H1 (cell line): Measurements from ENCODE around the gene WDR90. TPM values are rescaled to one million over a fixed set of nuclear protein-coding genes. Genes with fewer than 3 reads are reported as not detected.

Source experiments
- CHD2 ChIP-seq: IDR thresholded peaks from 2 replicates; pipeline ENCODE4 v1.6.1; 2012; ENCODE audit warnings: low read length, improper control_type of control experiment
- EP300 ChIP-seq, 2 experiments: IDR thresholded peaks; 1 replicate in 1 of 2; 2 replicates in 1 of 2; pipeline ENCODE4 v1.6.1; 2011 to 2012; ENCODE audit warnings: low read depth in 2 of 2, low read length in 2 of 2, mild to moderate bottlenecking in 2 of 2, borderline replicate concordance in 1 of 2, inconsistent platforms in 1 of 2, moderate library complexity in 1 of 2
- NRF1 ChIP-seq: IDR thresholded peaks from 2 replicates; pipeline ENCODE4 v1.6.1; 2011; ENCODE audit warnings: mild to moderate bottlenecking, low read depth, low read length, improper control_type of control experiment
- POLR2AphosphoS5 ChIP-seq: IDR thresholded peaks from 2 replicates; pipeline ENCODE4 v1.6.1; 2011; ENCODE audit warnings: low read depth, low read length
- RAD21 ChIP-seq, 2 experiments: IDR thresholded peaks in 1 of 2; conservative IDR thresholded peaks in 1 of 2; 2 replicates each; pipeline ENCODE4 v1.6.1; 2011; ENCODE audit warnings: low read depth in 2 of 2, low read length in 2 of 2, improper control_type of control experiment in 1 of 2, inconsistent platforms in 1 of 2, mild to moderate bottlenecking in 1 of 2, moderate library complexity in 1 of 2
- RNF2 ChIP-seq: fragments of 200-900, 300-1000 bp; sonication (generic); IDR thresholded peaks from 2 replicates; pipeline ENCODE4 v1.7.1; 2016; ENCODE audit warnings: borderline replicate concordance, low read depth, mild to moderate bottlenecking, antibody characterized with exemption, low read length; ENCODE audit not compliant: poor library complexity, severe bottlenecking; ENCODE audit errors: missing control alignments
- SIN3A ChIP-seq, 2 experiments: IDR thresholded peaks in 1 of 2; conservative IDR thresholded peaks in 1 of 2; 2 replicates each; pipeline ENCODE4 v1.6.1; 2011 to 2012; ENCODE audit warnings: low read length in 2 of 2, improper control_type of control experiment in 1 of 2, low read depth in 1 of 2, mild to moderate bottlenecking in 1 of 2
- SUZ12 ChIP-seq: fragments of 200-600 bp; sonication (generic); IDR thresholded peaks from 2 replicates; pipeline ENCODE4 v1.6.1; 2012; ENCODE audit warnings: mild to moderate bottlenecking, inconsistent platforms, low read length, moderate library complexity, mixed read lengths
- ZNF274 ChIP-seq: IDR thresholded peaks from 2 replicates; pipeline ENCODE4 v1.7.0; 2012; ENCODE audit warnings: low read length, borderline replicate concordance; ENCODE audit errors: extremely low read depth
- polyA plus RNA-seq, 7 experiments: library from polyadenylated mRNA; depleted of rRNA in 3 of 7; stranded (reverse) in 5 of 7; unstranded in 2 of 7; fragments of >200 nt in 5 of 7; fragments of 200-250 nt in 2 of 7; gene quantifications; 1 replicate in 5 of 7; 2 replicates in 1 of 7; 4 replicates in 1 of 7; pipeline versions ENCODE4 v1.2.1 to v1.2.3, GENCODE V29; 2011 to 2013; ENCODE audit warnings: missing spikeins in 2 of 7, mixed read lengths in 2 of 7
- total RNA-seq: library from RNA; stranded (reverse); fragmentation: NEBNext Ultra II Directional; extraction: Animal tissue kit (Norgen Biotek cat#: 25700); gene quantifications from 2 replicates; pipeline ENCODE4 v1.2.1, GENCODE V29; 2021
- TF ChIP-seq, protein P1 (sequence below): IDR thresholded peaks from 2 replicates; pipeline ENCODE4 v1.6.1; 2011; ENCODE audit warnings: low read depth, mild to moderate bottlenecking, low read length; ENCODE audit not compliant: insufficient read depth

Gene WDR90
- total and polyA plus RNA-seq, 2 of the 8 experiments (the other 6 are each of a cell fraction or from before 2014, with no cell fraction given), result 24.0 to 47.2 TPM

DNA sequence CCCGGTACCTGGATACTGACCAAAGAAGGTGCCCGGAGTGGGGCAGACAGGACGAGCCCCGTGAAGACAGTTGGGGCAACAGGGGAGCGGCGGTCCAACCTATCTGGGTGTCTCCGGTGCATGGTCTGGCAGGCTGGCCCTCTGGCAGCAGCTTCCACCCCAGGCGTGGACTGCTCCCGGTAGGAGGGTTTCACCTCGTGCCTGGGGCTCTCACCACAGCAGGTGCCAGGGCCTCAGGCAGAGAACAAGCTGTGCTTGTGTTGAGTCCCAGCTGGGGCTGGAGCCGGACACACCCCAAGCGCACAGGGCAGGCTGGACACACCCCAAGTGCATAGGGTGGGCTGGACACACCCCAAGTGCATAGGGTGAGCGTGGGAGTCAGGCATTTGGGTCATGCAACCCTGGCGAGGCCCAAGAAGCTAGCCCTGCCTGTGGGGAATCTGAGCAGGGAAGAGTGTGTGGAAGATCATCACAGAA, 57.9 kb downstream of the WDR90 start (continued):
- TF ChIP-seq SUZ12 (no peak), EP300 (IDR thresholded peaks at IDR 0.05; ENCODE audit: borderline replicate concordance in 1 of 2, low read depth in 2 of 2, low read length in 2 of 2) (no peak), SIN3A (conservative IDR thresholded peaks at IDR 0.05 in 1 of 2, IDR thresholded peaks at IDR 0.05 in 1 of 2; ENCODE audit: low read depth in 1 of 2, low read length in 2 of 2) (no peak), CHD2 (no peak), RNF2 (no peak), NRF1 (no peak), POLR2AphosphoS5 (no peak), ZNF274 (no peak), RAD21 (IDR thresholded peaks at IDR 0.05 in 1 of 2, conservative IDR thresholded peaks at IDR 0.05 in 1 of 2; ENCODE audit: low read depth in 2 of 2, low read length in 2 of 2) (no peak)
- TF ChIP-seq, protein P1, sequence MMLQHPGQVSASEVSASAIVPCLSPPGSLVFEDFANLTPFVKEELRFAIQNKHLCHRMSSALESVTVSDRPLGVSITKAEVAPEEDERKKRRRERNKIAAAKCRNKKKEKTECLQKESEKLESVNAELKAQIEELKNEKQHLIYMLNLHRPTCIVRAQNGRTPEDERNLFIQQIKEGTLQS, result no peak
